AG09309 (cell line): ENCODE results near the gene PDRG1.

ENCODE experiments used
- DNase-seq: peaks from one replicate; pipeline ENCODE4 v3.0.0-alpha.2; 2010; ENCODE audit warnings: low read depth
- H3K4me3 ChIP-seq: 2 replicates; pipeline ENCODE4 v1.5.1; 2011; ENCODE audit warnings: mild to moderate bottlenecking, low read depth, low read length, moderate library complexity; ENCODE audit not compliant: control insufficient read depth
- CTCF ChIP-seq: IDR thresholded peaks from 2 replicates; pipeline ENCODE4 v1.5.1; 2011; ENCODE audit warnings: mild to moderate bottlenecking, low read depth, low read length, inconsistent platforms; ENCODE audit not compliant: insufficient read depth, control insufficient read depth; ENCODE audit errors: missing control alignments

PDRG1 gene

GRCh38 chr20:31901615-31902014 lies 50.2 kb downstream of the PDRG1 start:
- no peak overlapping the region for H3K4me3 ChIP-seq
- TF ChIP-seq CTCF: no peak
- no peak for DNase-seq

GRCh38 chr20:31897541-31897940 lies 54.3 kb downstream of the PDRG1 start:
- H3K4me3 ChIP-seq: no peak overlapping the region
- no peak for DNase-seq
- TF ChIP-seq CTCF: no peak

- H3K4me3 ChIP-seq: no peak overlapping the region
- no peak for DNase-seq
- no peak for TF ChIP-seq CTCF
Measured at GRCh38 chr20:31896049-31896448, 55.8 kb downstream of the PDRG1 start.

- H3K4me3 ChIP-seq: no peak overlapping the region
- no peak for TF ChIP-seq CTCF
- peak; percentile 74 for DNase-seq
Measured at GRCh38 chr20:31894980-31895675, 56.7 kb downstream of the PDRG1 start.
